ENCODE measurements around the gene TMEM163.

TMEM163 gene

DNA sequence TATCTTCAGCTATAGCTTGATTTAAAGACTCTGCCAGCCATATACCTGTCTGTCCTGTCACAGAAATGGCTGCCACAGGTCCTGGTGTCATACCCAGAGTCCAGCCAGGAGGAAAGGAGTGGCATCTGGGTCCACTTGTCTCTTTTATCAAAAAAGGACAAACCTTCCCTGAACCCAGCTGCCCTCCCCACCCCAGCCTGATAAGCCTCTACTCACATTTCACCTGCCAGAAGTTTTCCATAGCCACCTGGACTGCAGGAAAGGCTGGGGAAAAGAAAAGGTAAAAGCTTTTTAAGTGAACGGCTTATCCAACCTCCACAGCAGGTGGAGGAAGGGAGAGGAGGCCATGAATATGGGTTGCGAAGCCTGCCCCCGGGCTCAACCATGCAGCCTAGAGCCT, 32.8 kb downstream of the TMEM163 start:
- DNase-seq (ENCODE audit: low read depth): no peak
- TF ChIP-seq, protein P1, sequence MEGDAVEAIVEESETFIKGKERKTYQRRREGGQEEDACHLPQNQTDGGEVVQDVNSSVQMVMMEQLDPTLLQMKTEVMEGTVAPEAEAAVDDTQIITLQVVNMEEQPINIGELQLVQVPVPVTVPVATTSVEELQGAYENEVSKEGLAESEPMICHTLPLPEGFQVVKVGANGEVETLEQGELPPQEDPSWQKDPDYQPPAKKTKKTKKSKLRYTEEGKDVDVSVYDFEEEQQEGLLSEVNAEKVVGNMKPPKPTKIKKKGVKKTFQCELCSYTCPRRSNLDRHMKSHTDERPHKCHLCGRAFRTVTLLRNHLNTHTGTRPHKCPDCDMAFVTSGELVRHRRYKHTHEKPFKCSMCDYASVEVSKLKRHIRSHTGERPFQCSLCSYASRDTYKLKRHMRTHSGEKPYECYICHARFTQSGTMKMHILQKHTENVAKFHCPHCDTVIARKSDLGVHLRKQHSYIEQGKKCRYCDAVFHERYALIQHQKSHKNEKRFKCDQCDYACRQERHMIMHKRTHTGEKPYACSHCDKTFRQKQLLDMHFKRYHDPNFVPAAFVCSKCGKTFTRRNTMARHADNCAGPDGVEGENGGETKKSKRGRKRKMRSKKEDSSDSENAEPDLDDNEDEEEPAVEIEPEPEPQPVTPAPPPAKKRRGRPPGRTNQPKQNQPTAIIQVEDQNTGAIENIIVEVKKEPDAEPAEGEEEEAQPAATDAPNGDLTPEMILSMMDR (IDR thresholded peaks at IDR 0.05; ENCODE audit: low read length, missing control alignments): no peak
- H3K4me3 ChIP-seq (replicated peaks; ENCODE audit: low read depth, low read length): no peak overlapping the region

DNA sequence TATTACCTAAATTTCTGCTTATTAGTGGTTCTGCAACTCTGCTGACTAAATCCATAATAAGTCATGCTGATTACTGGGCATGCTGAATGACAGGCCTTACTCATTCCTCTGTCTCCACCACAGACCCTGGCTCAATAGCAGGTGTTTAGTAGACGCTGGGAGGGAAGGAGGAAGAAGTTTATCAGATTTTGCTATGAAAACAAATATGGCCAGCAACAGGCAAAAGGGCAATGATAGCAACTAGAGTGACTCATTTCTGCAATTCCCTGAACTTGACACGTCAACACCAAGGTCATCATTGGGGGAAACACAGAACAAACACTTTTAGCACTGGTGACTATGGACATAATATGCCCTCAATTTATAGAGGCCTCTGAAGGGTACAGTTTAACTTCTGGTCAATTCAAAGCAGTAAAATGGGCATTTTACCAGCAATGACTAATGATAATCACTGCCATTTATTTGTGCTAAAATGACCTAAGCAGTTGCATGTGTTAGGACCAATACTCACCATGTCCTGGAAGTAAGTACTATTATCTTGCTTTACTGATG, 35.2 kb downstream of the TMEM163 start:
- H3K4me3 ChIP-seq (replicated peaks; ENCODE audit: low read depth, low read length): no peak overlapping the region
- DNase-seq (ENCODE audit: low read depth): peak; percentile 17
- TF ChIP-seq, protein P1 (IDR thresholded peaks at IDR 0.05; ENCODE audit: low read length, missing control alignments): no peak

DNA sequence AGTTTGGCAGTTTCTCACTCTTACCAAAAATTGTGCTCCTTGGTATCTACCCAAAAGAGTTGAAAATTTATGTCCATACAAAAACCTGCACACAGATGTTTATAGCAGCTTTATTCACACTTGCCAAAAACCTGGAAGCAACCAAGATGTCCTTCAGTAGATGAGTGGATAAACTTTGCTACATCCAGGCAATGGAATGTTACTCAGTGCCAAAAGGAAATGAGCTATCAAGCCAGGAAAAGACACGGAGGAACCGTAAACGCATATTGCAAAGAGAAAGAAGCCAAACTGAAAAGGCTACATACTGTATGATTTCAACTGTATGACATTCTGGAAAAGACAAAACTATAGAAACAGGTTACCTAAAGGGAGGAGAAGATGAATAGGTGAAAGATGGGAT, 36.1 kb downstream of the TMEM163 start:
- TF ChIP-seq, protein P1 (IDR thresholded peaks at IDR 0.05; ENCODE audit: low read length, missing control alignments): no peak
- peak; percentile 52 for DNase-seq (ENCODE audit: low read depth)
- no peak overlapping the region for H3K4me3 ChIP-seq (replicated peaks; ENCODE audit: low read depth, low read length)

DNA sequence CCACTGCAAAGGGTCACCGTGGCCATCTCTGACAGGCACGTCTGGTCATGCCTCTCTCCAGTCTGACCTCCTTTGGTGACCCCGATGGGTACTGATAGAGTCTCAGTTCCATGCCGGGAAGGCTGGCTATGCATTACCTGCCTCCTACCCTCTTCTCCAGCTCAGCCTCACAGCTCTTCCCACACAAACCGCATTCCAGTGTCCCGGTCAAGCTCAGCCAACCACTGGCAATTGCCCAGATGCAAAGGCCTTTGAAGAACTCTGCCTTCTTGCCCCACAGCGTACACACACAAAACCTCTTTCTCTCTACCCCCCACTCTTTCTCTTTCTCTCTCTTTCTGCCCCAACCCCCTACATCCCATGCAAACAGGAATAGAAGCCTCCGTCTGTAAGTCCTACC, 37.6 kb downstream of the TMEM163 start:
- TF ChIP-seq, protein P1 (IDR thresholded peaks at IDR 0.05; ENCODE audit: low read length, missing control alignments): no peak
- no peak overlapping the region for H3K4me3 ChIP-seq (replicated peaks; ENCODE audit: low read depth, low read length)
- DNase-seq (ENCODE audit: low read depth): no peak

DNA sequence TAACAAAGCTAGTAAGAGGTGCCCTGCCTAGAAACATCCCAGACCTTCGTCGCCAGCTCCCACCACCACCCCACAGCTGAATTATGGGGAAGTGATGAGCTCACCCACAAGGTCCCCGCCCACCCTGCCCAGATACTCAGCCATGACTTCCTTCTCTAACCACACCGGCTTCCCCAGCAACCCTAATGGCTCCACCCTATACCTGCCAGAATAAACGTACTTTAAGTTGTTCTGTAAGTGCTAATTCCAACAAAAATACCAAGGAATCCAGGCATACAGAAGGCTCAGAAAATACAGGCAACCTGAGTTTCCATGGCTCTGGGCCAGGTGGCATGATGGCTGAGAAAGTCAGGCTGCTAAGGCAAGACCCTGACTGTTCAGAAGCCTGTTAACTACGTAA, 39.1 kb downstream of the TMEM163 start:
- no peak for DNase-seq (ENCODE audit: low read depth)
- TF ChIP-seq, protein P1 (IDR thresholded peaks at IDR 0.05; ENCODE audit: low read length, missing control alignments): no peak
- H3K4me3 ChIP-seq (replicated peaks; ENCODE audit: low read depth, low read length): no peak overlapping the region

DNA sequence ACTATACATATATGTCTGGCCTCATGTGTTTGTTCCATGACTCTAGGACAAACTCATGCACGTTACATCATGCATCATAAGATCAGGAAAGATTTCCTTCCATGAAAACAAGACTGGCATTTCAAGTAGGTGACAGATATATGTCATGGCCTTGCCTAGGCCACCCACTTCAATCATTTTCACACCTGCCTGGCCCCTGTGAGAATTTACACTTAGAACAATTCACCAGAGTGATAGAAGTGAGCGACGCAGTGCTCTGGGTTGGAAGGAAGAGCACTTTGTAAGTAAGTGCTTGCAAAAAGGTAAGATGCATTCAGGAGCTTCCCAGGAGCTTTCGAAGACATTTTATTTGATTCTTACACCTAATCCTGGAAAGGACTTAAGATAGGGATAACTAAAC, 39.5 kb downstream of the TMEM163 start:
- no peak for DNase-seq (ENCODE audit: low read depth)
- TF ChIP-seq, protein P1 (IDR thresholded peaks at IDR 0.05; ENCODE audit: low read length, missing control alignments): no peak
- no peak overlapping the region for H3K4me3 ChIP-seq (replicated peaks; ENCODE audit: low read depth, low read length)
